HG02943 (cell line): Measurements from ENCODE around the gene FGFBP3.

Experiments
- ATAC-seq: cut with Tn5 transposase; IDR thresholded peaks from one replicate; pipeline ENCODE4 v1.9.1; 2021; ENCODE audit warnings: mild to moderate bottlenecking, low read depth, moderate library complexity; ENCODE audit not compliant: unreplicated experiment

The FGFBP3 gene

GRCh38 chr10:91864099-91864498 lies 45.2 kb downstream of the FGFBP3 start:
- no peak for ATAC-seq

GRCh38 chr10:91860885-91861284 lies 48.4 kb downstream of the FGFBP3 start:
- ATAC-seq = no peak

GRCh38 chr10:91856637-91857036 lies 52.6 kb downstream of the FGFBP3 start:
- no peak for ATAC-seq
